CD1c-positive myeloid dendritic cell (primary cell): ENCODE measurements around the gene IRF2BP2.
A peak's percentile ranks its signal among the peaks of the same experiment; 100 is the strongest.
"Not testable (repeated sequence)": the region's sequence is repeated elsewhere in the genome, so short reads cannot be mapped to it uniquely, and the experiment has no call there.

ENCODE experiments used
- DNase-seq: peaks from one replicate; pipeline ENCODE4 v3.0.0-alpha.2; 2016; ENCODE audit errors: extremely low spot score

Gene IRF2BP2

DNA sequence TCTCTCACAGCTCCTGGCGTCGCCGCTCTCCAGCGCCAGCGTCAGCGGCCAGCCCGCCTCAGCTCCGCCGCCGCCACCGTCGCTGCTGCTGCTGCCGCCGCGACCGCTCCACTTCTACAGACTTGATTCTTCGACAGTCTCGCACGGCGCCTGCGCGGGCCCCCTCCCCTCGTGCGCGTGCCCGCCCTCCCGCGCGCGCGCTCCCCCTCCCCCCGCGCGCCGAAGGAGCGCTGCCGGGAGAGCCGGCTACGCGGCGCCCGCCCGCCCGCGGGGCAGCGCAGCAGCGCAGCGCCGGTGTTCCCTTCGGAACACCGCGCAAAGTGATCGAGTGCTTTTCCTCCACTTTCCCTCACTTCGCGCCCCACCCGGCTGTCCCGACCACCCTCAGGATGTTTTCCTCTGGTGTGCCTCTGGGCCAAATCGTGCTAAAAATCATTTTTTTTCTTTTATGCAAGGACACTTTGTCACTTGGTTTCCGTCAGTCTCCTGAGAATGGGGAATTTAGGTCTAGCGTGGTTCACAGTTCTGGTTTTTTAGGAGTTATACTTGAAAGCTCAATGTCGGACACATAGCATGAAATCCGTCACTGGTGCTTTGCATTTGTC is at the start of gene IRF2BP2:
Gene IRF2BP2, minus strand, starts transcription at position 118 of the 605 bp plus-strand sequence. CDS start 684 bp downstream, outside the sequence.
- DNase-seq, result peak; percentile 92

GRCh38 chr1:234659538-234659937 is 49.6 kb upstream of the IRF2BP2 start:
- DNase-seq, result peak; percentile 67

DNA sequence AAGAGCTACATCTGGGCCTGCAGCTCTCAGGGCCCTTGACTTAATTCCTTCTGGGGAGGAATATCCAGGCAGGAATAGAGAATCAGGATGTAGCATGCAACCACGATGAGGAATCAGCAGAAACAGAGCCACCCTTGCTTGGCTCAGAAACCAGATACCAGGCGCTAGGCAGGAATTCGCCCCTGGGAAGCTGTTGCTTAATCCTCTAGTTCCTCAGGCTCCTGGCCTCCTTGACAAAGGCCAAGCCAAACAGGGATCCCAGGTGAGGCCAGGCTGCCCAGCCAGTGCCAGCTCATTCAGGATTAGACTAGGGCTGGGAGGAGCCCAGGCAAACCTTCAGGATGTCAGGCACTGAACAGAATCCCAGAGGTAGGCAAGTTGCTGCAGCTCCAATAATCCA is 48.2 kb upstream of the IRF2BP2 start:
- DNase-seq, result peak; percentile 62

GRCh38 chr1:234656944-234657654 is 47.1 kb upstream of the IRF2BP2 start:
- DNase-seq, result peak; percentile 96

- peak; percentile 52 for DNase-seq
Observed at GRCh38 chr1:234656070-234656895, 46.3 kb upstream of the IRF2BP2 start.

- no peak for DNase-seq
Observed at GRCh38 chr1:234655328-234656069, 45.5 kb upstream of the IRF2BP2 start.

- DNase-seq, result no peak
Observed at GRCh38 chr1:234654002-234654733, 44.2 kb upstream of the IRF2BP2 start.

- peak; percentile 13 for DNase-seq
Observed at GRCh38 chr1:234649432-234650081, 39.6 kb upstream of the IRF2BP2 start.

DNA sequence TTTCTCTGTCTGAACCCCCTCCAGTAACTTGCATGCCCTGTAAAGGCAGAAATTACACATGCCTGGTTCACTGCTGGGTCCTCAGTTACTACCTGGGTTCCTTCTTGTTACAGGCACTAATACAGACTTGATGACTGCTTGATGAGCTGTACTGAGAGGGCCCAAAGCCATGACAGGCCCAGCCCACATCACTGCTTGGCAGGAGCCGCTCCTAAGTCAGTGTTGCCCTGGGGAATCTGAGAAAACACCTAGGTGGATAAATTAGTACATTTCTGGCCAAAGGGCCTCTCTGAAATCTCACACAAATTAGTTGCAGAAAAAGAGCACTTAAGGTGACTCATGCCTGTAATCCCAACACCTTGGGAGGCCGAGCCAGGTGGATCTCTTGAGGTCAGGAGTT is 37.8 kb upstream of the IRF2BP2 start:
- no peak for DNase-seq

GRCh38 chr1:234647245-234647644 is 37.3 kb upstream of the IRF2BP2 start:
- DNase-seq, result no peak

DNA sequence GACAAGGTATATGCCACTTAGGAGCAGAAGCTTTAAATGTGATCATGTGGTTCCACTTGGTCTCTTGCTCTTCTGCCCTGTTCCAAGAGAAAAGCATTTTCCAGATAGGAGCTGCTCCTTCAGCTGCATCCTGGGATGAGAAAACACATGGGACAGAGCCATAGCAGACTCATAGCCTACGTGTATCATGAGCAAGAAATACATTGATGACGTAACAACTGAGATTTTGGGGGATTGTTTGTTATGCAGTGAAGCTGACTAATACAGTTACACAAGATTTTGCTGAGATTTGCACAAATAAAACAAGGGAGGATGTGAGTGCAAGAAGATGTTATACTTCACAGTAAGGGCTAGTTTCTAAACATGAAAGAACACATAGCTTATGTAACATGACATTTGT is 36.0 kb upstream of the IRF2BP2 start:
- DNase-seq, result peak; percentile 47

DNA sequence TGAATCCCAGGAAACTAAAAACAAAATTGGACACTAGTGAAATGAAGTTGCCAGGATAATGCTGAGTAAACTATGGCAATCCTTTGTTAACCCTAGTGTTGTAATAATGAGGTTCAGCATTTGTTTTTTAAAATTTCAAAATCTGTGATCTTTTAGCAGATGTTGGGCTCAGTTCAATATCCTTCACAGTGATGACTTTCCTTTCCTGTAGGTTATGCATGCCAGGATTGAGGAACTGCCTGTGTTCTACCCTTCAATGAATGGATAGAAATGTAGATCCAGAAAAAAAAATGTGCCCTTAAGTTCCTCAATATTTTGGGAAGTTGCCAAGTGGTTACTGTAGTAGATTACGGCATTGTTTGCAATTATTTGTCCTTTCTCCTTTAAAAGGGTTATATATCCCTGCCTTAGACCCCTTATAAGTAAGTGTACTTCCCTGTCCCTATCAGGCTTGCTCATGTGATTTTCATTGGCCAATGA is 35.5 kb upstream of the IRF2BP2 start:
- peak; percentile 95 for DNase-seq

- DNase-seq, result no peak
Observed at GRCh38 chr1:234644928-234645327, 35.0 kb upstream of the IRF2BP2 start.

- DNase-seq, result no peak
Observed at GRCh38 chr1:234643850-234644134, 33.8 kb upstream of the IRF2BP2 start.

GRCh38 chr1:234643111-234643849 is 33.3 kb upstream of the IRF2BP2 start:
- DNase-seq, result no peak

- DNase-seq, result no peak
Observed at GRCh38 chr1:234642428-234642827, 32.5 kb upstream of the IRF2BP2 start.

DNA sequence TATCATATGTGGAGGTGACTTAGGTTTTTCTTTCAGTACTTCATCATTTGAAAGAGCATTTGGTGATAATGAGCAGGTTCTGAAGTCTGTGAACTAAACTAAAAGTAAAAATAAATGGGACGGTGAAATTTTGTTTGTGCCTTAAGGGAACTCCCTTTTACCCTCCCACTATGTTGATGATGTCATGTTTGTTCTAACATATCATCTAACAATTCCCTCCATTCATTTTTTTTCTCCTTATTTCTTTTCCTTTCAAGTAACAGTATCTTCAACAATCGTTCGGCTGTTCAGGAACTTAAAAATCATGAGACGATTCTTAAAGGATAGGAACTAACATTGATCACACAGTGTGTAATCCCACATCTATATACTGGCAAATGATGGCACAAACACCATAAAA is 30.0 kb upstream of the IRF2BP2 start:
- DNase-seq, result no peak

DNA sequence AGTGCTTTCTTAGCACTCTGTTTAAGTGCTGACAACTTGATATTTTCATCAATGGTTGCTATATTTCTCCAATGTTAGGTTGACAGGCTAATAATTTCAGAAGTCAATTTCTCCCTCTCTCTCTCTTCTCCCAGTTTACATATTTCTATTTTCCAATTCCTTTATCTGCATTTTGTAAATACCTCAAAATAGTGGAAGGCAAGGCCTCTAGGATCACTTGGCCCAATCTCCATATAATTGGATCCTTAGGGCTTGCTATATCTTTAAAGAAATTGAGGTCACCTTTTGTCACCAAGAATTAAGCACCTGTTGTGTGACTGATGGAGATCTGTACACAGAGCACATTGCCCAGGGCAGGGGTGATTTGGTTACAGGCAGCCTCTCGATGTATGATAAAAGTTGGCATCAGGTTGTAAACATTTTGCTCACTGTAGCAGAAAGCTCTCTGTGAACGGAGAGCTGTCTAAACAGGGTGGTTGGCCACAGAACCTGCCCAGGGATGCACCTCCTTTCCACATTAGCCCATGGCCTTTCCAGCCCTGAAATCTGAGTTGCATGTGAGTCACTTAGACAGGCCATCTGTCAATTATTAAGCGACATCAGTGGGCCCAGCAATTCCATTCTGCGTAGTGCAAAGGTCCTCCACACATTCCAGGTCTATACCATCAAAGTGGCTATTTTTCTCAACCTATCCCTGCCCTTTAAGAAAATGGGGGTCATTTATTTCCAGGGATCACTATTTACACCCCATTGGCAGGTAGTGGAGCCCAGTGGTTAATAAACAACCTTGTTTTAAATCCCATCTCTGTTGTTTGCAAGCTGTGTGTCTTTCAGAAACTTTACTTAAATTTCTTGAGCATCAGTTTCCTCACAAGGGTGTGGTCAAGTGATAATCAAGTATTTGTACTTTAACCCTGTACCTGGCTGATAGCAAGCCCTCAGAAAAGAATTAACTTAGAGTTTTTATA is 29.1 kb upstream of the IRF2BP2 start:
- no peak for DNase-seq

DNA sequence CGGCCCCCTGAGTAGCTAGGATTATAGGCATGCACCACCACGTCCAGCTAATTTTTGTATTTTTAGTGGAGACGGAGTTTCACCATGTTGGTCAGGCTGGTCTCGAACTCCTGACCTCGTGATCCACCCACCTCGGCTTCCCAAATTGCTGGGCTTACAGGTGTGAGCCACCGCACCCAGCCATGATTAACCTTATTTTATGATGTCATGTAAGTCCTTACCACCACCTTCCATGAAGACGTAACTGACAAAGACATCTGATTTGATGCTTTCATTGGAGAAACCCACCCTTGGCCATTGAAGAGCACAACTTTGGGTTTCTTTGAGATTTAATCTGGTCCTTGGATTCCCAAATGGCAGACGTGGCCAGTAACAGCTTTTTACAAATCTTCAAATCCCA is 24.9 kb upstream of the IRF2BP2 start:
- DNase-seq, result not testable (repeated sequence)
